KMS-11 (cell line): ENCODE results near the gene NFX1.
"Not testable (repeated sequence)": the region's sequence is repeated elsewhere in the genome, so short reads cannot be mapped to it uniquely, and the experiment has no call there.

Experiments
- H2AFZ ChIP-seq: fragments of 200-600 bp; sonication (generic); 2 replicates; pipeline ENCODE4 v1.6.1; 2016; ENCODE audit warnings: antibody characterized with exemption, mixed run types, low read depth
- H3K27ac ChIP-seq: fragments of 200-600 bp; sonication (generic); 2 replicates; pipeline ENCODE4 v1.6.1; 2016; ENCODE audit warnings: mild to moderate bottlenecking, mixed run types
- H3K27me3 ChIP-seq: fragments of 200-600 bp; sonication (generic); 2 replicates; pipeline ENCODE4 v1.6.1; 2017; ENCODE audit warnings: mild to moderate bottlenecking, low read depth, mixed run types, moderate library complexity; ENCODE audit not compliant: insufficient read depth
- H3K36me3 ChIP-seq: fragments of 200-600 bp; sonication (generic); 2 replicates; pipeline ENCODE4 v1.6.1; 2017; ENCODE audit warnings: mild to moderate bottlenecking, mixed run types; ENCODE audit not compliant: insufficient read depth
- H3K4me1 ChIP-seq: fragments of 200-600 bp; sonication (generic); 2 replicates; pipeline ENCODE4 v1.6.1; 2016; ENCODE audit warnings: mild to moderate bottlenecking, low read depth, mixed run types; ENCODE audit not compliant: poor library complexity, severe bottlenecking
- H3K4me2 ChIP-seq: fragments of 200-600 bp; sonication (generic); 2 replicates; pipeline ENCODE4 v1.7.0; 2016; ENCODE audit warnings: mild to moderate bottlenecking, mixed run types
- H3K4me3 ChIP-seq: fragments of 200-600 bp; sonication (generic); IDR thresholded peaks from 2 replicates; pipeline ENCODE4 v1.6.1; 2017; ENCODE audit warnings: low read depth, low read length, mixed read lengths; ENCODE audit not compliant: insufficient read depth
- H3K79me2 ChIP-seq: fragments of 200-600 bp; sonication (generic); 2 replicates; pipeline ENCODE4 v1.6.1; 2016; ENCODE audit warnings: low read depth, mixed run types; ENCODE audit not compliant: insufficient read depth
- H3K9ac ChIP-seq: fragments of 200-600 bp; sonication (generic); 2 replicates; pipeline ENCODE4 v1.6.1; 2016; ENCODE audit warnings: mild to moderate bottlenecking, mixed run types
- H4K20me1 ChIP-seq: fragments of 200-600 bp; sonication (generic); 2 replicates; pipeline ENCODE4 v1.6.1; 2016; ENCODE audit warnings: mild to moderate bottlenecking, mixed run types; ENCODE audit not compliant: insufficient read depth
- CTCF ChIP-seq: fragments of 200-600 bp; sonication (generic); conservative IDR thresholded peaks from 2 replicates; pipeline ENCODE4 v1.6.1; 2017; ENCODE audit warnings: low read depth, mild to moderate bottlenecking, antibody characterized with exemption, low read length, moderate library complexity, mixed read lengths

The NFX1 gene

GRCh38 chr9:33385536-33385935 is 95.2 kb downstream of the NFX1 start:
- not testable (repeated sequence) for H3K27ac ChIP-seq, H3K27me3 ChIP-seq, H3K4me1 ChIP-seq, H3K9ac ChIP-seq, H3K4me3 ChIP-seq, H3K79me2 ChIP-seq, H3K4me2 ChIP-seq, H4K20me1 ChIP-seq, H3K36me3 ChIP-seq, H2AFZ ChIP-seq

DNA sequence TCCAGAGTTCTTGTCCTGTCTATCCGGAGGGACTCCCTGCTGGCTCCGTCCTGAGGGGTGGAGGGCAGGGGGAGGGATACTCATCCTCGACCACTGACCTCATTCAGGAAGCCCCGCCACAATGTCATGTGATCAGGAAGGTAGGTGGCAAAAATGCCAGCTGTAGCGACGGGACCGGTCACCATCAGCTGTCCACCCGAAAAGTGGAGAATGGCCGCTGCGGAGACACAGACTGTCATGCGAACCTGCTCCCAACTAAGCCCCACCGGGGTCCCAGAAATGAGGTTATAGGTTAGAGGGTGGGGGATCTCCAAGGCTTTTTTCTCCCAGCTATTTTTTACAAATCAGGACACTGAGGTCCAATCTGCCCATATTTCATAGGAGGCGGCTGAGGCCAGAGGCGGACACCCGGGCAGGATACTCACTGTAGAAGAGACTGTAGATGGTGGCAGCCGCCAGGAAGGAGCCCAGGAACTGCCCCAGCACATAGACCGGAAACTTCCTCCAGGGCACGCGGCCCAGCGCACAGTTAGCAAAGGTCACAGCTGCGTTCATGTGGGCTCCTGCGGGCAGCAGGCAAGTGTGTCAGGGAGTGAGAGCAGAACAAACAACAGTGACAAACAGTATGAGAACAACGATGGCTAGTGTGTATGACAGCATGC is 95.8 kb downstream of the NFX1 start:
- not testable (repeated sequence) for H3K4me3 ChIP-seq, H3K4me1 ChIP-seq, H2AFZ ChIP-seq, H3K4me2 ChIP-seq, H4K20me1 ChIP-seq, H3K36me3 ChIP-seq, H3K79me2 ChIP-seq, H3K27ac ChIP-seq, H3K9ac ChIP-seq, H3K27me3 ChIP-seq

- not testable (repeated sequence) for H3K79me2 ChIP-seq, H3K4me1 ChIP-seq, H3K4me3 ChIP-seq, H3K4me2 ChIP-seq, H3K27ac ChIP-seq, H3K36me3 ChIP-seq, H3K27me3 ChIP-seq, H2AFZ ChIP-seq, H4K20me1 ChIP-seq, H3K9ac ChIP-seq
Measured at GRCh38 chr9:33386641-33386996, 96.3 kb downstream of the NFX1 start.

GRCh38 chr9:33386998-33387397 is 96.7 kb downstream of the NFX1 start:
- H3K27me3 ChIP-seq, H3K9ac ChIP-seq, H4K20me1 ChIP-seq, H3K36me3 ChIP-seq, H2AFZ ChIP-seq, H3K4me3 ChIP-seq, H3K4me2 ChIP-seq, H3K27ac ChIP-seq, H3K79me2 ChIP-seq, H3K4me1 ChIP-seq: not testable (repeated sequence)

DNA sequence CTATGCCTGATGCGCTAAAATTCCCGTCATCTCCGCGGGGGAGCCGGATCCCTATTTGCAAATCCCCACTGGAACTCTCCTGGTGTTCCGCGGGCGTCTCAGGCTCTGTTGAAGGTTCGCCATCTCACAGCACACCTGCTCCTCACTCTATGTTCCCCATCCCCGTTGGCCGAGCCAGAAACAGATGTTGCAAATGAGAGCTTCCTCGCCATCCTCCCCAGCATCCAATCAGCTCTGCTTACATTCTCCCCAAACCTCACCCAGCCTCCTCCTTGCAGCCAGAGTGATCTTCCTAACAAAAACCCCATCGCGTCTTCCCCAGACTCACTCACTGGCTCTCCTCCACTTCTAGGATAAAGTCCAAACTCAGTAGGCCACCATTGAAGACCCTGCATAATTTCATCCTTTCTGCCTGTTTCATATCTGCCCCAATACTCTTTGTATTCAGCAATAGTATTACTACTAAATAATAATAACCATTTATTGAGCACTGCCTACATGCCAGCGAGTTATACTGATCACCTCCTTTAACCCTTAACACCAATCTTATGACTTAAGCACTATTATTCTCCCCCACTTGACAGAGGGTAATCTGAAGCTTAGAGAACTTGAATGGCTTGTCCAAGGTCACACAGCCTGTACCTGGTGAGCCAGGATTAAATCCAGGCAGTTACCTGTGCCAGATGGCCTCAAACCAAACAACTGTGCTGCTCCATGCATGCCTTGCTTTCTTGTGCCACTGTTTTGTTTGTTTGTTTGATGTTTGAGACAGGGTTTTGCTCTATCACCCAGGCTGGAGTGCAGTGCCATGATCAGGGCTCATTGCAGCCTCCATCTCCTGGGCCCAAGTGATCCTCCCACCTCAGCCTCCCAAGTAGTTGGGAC is 98.0 kb downstream of the NFX1 start:
- no peak overlapping the region for H3K4me3 ChIP-seq
- no peak overlapping the region for H3K4me2 ChIP-seq
- no peaks in the 10 kb centered on the region for H3K4me1 ChIP-seq
- H3K79me2 ChIP-seq: no peaks in the 10 kb centered on the region
- H3K27ac ChIP-seq: no peak overlapping the region
- H3K9ac ChIP-seq: no peak overlapping the region
- no peak overlapping the region for H2AFZ ChIP-seq
- H3K27me3 ChIP-seq: no peaks in the 10 kb centered on the region
- no peaks in the 10 kb centered on the region for H4K20me1 ChIP-seq
- TF ChIP-seq CTCF: no peak
- no peaks in the 10 kb centered on the region for H3K36me3 ChIP-seq

DNA sequence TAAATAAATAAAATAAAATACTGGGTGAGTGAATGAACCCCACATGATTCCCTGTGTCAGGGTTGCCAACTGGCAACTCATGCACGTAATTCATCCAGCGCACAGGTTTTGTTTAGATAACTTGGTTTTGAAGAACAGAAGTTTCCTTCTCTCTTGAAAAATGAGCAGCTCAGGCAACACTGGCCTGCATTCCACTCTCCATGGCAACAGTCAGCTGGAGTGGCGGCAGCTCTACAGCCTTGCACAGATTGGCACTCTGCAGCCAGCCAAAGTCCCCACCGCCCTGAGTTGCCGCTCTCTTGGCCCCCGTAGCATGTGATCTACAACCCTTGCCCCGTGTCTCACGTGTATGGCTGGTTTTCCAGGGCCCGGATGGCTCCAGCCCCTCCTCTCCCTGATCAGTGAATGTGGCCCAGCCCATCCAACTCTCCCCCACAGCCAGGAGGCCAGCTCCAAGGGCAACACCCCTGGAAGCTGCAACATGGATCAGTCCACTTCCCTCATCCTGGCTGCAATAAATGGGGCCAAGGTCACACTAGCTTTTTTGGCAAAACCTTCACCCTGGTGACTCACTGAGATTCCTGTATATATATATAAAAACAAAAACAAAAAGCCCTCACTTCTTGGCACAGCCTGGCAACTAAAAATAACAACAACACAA is 100.9 kb downstream of the NFX1 start:
- not testable (repeated sequence) for H3K79me2 ChIP-seq, H3K4me2 ChIP-seq, H3K27ac ChIP-seq, H3K9ac ChIP-seq, H3K4me1 ChIP-seq, H3K27me3 ChIP-seq, H4K20me1 ChIP-seq, H2AFZ ChIP-seq, H3K4me3 ChIP-seq, H3K36me3 ChIP-seq

DNA sequence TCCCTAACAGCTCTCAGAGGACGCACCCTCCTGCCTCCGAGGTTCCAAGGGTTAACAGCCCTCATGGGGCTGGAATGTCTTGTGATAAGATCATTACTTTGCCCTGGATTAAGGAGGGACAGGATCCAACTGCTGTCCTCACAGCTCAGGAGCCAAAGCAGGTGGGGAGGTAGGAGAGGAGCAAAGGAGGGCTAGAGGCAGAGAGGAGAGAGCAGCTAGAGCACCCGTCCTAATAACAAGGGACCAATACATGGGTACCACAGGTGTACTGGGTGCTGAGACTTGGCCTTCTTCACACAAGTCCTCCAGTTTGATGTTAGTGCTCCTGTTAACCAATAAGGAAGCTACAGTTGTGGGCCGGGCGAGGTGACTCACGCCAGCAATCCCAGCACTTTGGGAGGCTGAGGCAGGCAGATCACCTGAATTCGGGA is 102.3 kb downstream of the NFX1 start:
- H3K36me3 ChIP-seq, H3K4me3 ChIP-seq, H3K27ac ChIP-seq, H3K9ac ChIP-seq, H2AFZ ChIP-seq, H3K4me1 ChIP-seq, H3K79me2 ChIP-seq, H3K27me3 ChIP-seq, H3K4me2 ChIP-seq, H4K20me1 ChIP-seq: not testable (repeated sequence)
